MM.1S (cell line): ENCODE results near the gene KCNK17.

ENCODE experiments used
- DNase-seq: peaks from one replicate; pipeline ENCODE4 v3.0.0-alpha.2; 2015
- H2AFZ ChIP-seq: fragments of 300-600 bp; sonication (generic); 2 replicates; pipeline ENCODE4 v1.6.0; 2016; ENCODE audit warnings: antibody characterized with exemption, low read length
- H3F3A ChIP-seq: fragments of 300-600 bp; sonication (generic); 2 replicates; pipeline ENCODE4 v1.6.1; 2016; ENCODE audit warnings: mild to moderate bottlenecking, antibody characterized with exemption, low read length, moderate library complexity, mixed read lengths; ENCODE audit not compliant: insufficient read depth
- H3K27ac ChIP-seq: fragments of 300-600 bp; sonication (generic); 2 replicates; pipeline ENCODE4 v1.5.1; 2016; ENCODE audit warnings: mild to moderate bottlenecking, low read length
- H3K27me3 ChIP-seq: fragments of 300-600 bp; sonication (generic); replicated peaks from 2 replicates; pipeline ENCODE4 v1.6.0; 2016; ENCODE audit warnings: low read length; ENCODE audit not compliant: insufficient read depth
- H3K36me3 ChIP-seq: fragments of 300-600 bp; sonication (generic); replicated peaks from 2 replicates; pipeline ENCODE4 v1.6.1; 2016; ENCODE audit warnings: mild to moderate bottlenecking, low read length, mixed read lengths; ENCODE audit not compliant: insufficient read depth
- H3K4me1 ChIP-seq: fragments of 300-600 bp; sonication (generic); 2 replicates; pipeline ENCODE4 v1.6.1; 2016; ENCODE audit warnings: low read length, mixed read lengths
- H3K4me2 ChIP-seq: fragments of 300-600 bp; sonication (generic); 2 replicates; pipeline ENCODE4 v1.6.0; 2016; ENCODE audit warnings: low read depth, low read length
- H3K4me3 ChIP-seq: fragments of 300-600 bp; sonication (generic); 2 replicates; pipeline ENCODE4 v1.5.1; 2016; ENCODE audit warnings: low read length, mixed read lengths
- H3K79me2 ChIP-seq: fragments of 300-600 bp; sonication (generic); 2 replicates; pipeline ENCODE4 v1.6.1; 2016; ENCODE audit warnings: mixed run types, low read length, mixed read lengths
- H3K9ac ChIP-seq: fragments of 300-600 bp; sonication (generic); 2 replicates; pipeline ENCODE4 v1.6.1; 2016; ENCODE audit warnings: low read length, mixed read lengths
- H3K9me2 ChIP-seq: fragments of 300-600 bp; sonication (generic); replicated peaks from 2 replicates; pipeline ENCODE4 v1.6.1; 2016; ENCODE audit warnings: mild to moderate bottlenecking, low read length, mixed read lengths; ENCODE audit not compliant: insufficient read depth
- H3K9me3 ChIP-seq: fragments of 300-600 bp; sonication (generic); replicated peaks from 2 replicates; pipeline ENCODE4 v1.6.1; 2016; ENCODE audit warnings: mild to moderate bottlenecking, low read length, mixed read lengths; ENCODE audit not compliant: insufficient read depth
- H4K20me1 ChIP-seq: fragments of 300-600 bp; sonication (generic); 2 replicates; pipeline ENCODE4 v1.6.1; 2016; ENCODE audit warnings: mild to moderate bottlenecking, low read length, moderate library complexity, mixed read lengths; ENCODE audit not compliant: insufficient read depth
- CTCF ChIP-seq: fragments of 300-600 bp; sonication (generic); IDR thresholded peaks from 2 replicates; pipeline ENCODE4 v1.5.1; 2016; ENCODE audit warnings: antibody characterized with exemption, low read length, mixed read lengths
- EZH2 ChIP-seq: fragments of 300-600 bp; sonication (generic); optimal IDR thresholded peaks from 2 replicates; pipeline ENCODE3; 2017; ENCODE audit warnings: low read depth, mild to moderate bottlenecking, antibody characterized with exemption, low read length, mixed read lengths
- EZH2phosphoT487 ChIP-seq: fragments of 300-600 bp; sonication (generic); IDR thresholded peaks from 2 replicates; pipeline ENCODE4 v1.6.1; 2018; ENCODE audit warnings: antibody characterized with exemption, low read length

Gene KCNK17

DNA sequence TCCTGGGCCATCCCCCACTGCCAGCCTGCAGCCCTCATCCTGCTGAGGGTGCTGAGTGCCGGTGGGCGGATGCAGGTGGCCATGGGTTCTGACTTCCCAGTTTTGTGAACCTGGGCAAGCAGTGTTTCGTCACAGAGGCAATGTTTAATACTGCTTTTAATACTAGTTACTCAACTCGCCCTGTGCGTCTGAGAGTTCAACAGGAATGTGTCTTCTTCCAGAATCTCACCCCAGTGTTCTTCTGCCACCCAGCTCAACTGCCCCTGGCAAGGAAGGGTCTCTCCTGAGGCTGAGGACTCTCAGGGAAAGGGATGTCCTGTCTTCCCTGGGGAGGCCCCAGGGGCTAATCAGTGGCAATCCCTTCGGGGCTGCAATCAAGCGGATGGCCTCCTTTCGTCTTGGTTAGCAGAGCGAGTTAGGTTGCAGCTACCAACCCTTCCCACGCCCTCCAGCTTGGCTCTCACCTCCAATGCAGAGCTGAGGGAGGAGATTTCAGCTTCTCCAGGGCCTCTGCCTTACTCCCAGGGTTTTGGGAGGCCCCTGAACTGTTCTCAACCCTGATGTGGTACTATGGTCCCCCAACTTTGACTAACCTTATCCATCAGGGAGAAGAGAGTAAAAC is 6.3 kb upstream of the KCNK17 start:
- Histone ChIP-seq H3K4me2 (no peak overlapping the region), H3F3A (no peaks in the 10 kb centered on the region), H3K27me3 (no peaks in the 10 kb centered on the region), H3K79me2 (no peaks in the 10 kb centered on the region), H4K20me1 (no peaks in the 10 kb centered on the region), H3K36me3 (no peaks in the 10 kb centered on the region), H2AFZ (no peak overlapping the region), H3K9ac (no peak overlapping the region), H3K9me2 (no peaks in the 10 kb centered on the region), H3K27ac (no peak overlapping the region), H3K9me3 (no peaks in the 10 kb centered on the region), H3K4me1 (no peaks in the 10 kb centered on the region), H3K4me3 (no peak overlapping the region)
- TF ChIP-seq EZH2 (no peak), EZH2phosphoT487 (no peak), CTCF (no peak)
- no peak for DNase-seq

- no peaks in the 10 kb centered on the region for H3K9me2 ChIP-seq
- H3K4me1 ChIP-seq: no peaks in the 10 kb centered on the region
- H4K20me1 ChIP-seq: no peaks in the 10 kb centered on the region
- H3K36me3 ChIP-seq: no peaks in the 10 kb centered on the region
- H3K27me3 ChIP-seq: peaks cover 4% of the 10 kb centered on the region; the same call in 1 of the 2 replicates
- no peak overlapping the region for H3K27ac ChIP-seq
- TF ChIP-seq CTCF (no peak), EZH2phosphoT487 (no peak), EZH2 (no peak)
- H3K79me2 ChIP-seq: no peaks in the 10 kb centered on the region
- H3K4me3 ChIP-seq: no peak overlapping the region
- H3K9me3 ChIP-seq: no peaks in the 10 kb centered on the region
- no peak overlapping the region for H3K4me2 ChIP-seq
- H2AFZ ChIP-seq: no peak overlapping the region
- no peaks in the 10 kb centered on the region for H3F3A ChIP-seq
- H3K9ac ChIP-seq: no peak overlapping the region
- DNase-seq: no peak
Measured at GRCh38 chr6:39319621-39320362, 5.6 kb upstream of the KCNK17 start.

DNA sequence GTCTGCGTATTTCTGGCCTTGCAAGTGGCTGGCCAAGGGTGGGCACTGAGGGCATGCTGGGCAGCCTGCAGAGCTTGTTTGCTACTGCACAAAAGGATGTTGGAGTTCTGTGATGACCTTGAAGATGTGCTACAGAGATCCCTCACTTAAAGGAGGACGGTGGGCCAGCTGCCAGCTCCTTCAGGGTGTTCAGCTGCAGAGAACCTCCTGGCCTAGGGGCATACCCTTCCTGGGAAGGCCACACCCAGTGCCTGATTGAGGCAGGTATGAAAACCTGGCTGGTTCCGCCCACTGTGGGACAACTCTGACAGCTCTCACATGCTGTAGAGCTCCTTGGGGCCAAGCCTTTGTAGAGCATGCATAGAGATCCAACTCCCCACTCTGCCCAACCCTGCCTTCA is 3.0 kb upstream of the KCNK17 start:
- H3K27me3 ChIP-seq: peaks cover 29% of the 10 kb centered on the region
- H3K79me2 ChIP-seq: no peaks in the 10 kb centered on the region
- H3K4me2 ChIP-seq: no peak overlapping the region
- no peak for DNase-seq
- no peak overlapping the region for H3K9ac ChIP-seq
- no peaks in the 10 kb centered on the region for H3K36me3 ChIP-seq
- H3K27ac ChIP-seq: no peak overlapping the region
- H2AFZ ChIP-seq: no peak overlapping the region
- H3F3A ChIP-seq: no peaks in the 10 kb centered on the region
- TF ChIP-seq CTCF (no peak), EZH2 (no peak), EZH2phosphoT487 (no peak)
- no peaks in the 10 kb centered on the region for H3K9me3 ChIP-seq
- H3K4me3 ChIP-seq: no peak overlapping the region
- no peaks in the 10 kb centered on the region for H3K4me1 ChIP-seq
- no peaks in the 10 kb centered on the region for H4K20me1 ChIP-seq
- H3K9me2 ChIP-seq: no peaks in the 10 kb centered on the region
